ENCODE results near the gene GSN. TPM values are rescaled to one million over a fixed set of nuclear protein-coding genes. Genes with fewer than 3 reads are reported as not detected.

The GSN gene
- total and polyA plus RNA-seq, 9 of the 15 experiments (the other 6 are each of a cell fraction or from before 2014, with no cell fraction given), result 0.39 to 16.6 (median 8.2) TPM

- Histone ChIP-seq H3K4me3 (no peak overlapping the region), H4K20me1 (replicated peaks; ENCODE audit: control insufficient read depth, insufficient read depth, low read length) (no peaks in the 10 kb centered on the region), H3K27me3 (ENCODE audit: control insufficient read depth in 2 of 2, insufficient read depth in 2 of 2, low read length in 2 of 2) (no peaks in the 10 kb centered on the region), H3K27ac (ENCODE audit: extremely low read depth, low read depth, low read length) (peak overlapping the region; percentile 30; the same call in 1 of the 3 replicates), H3K36me3 (ENCODE audit: control insufficient read depth, insufficient read depth, low read length) (peaks cover 75% of the 10 kb centered on the region), H3K9ac (ENCODE audit: insufficient read depth in 1 of 2, low read depth in 2 of 2, low read length in 2 of 2) (no peak overlapping the region), H3K4me2 (ENCODE audit: insufficient read depth, low read length) (peak overlapping the region; percentile 4; the same call in 1 of the 2 replicates), H3K79me2 (ENCODE audit: control insufficient read depth, insufficient read depth, low read length) (no peaks in the 10 kb centered on the region), H2AFZ (ENCODE audit: low read depth, low read length) (0 out of 2 replicates have a peak overlapping the region, but pooled peaks have one; percentile 1), H3K4me1 (replicated peaks in 1 of 2; ENCODE audit: control insufficient read depth in 2 of 2, insufficient read depth in 2 of 2, low read length in 2 of 2) (peaks cover 0 to 10% of the 10 kb centered on the region in 2 experiments; a peak in 2 of 5 replicates), H3K9me1 (ENCODE audit: control insufficient read depth, insufficient read depth, low read length) (no peaks in the 10 kb centered on the region), H3K9me3 (replicated peaks; ENCODE audit: control insufficient read depth, insufficient read depth, low read depth, low read length) (no peaks in the 10 kb centered on the region)
- FAIRE-seq, result peak; percentile 76
- intact Hi-C loops (cut with micrococcal nuclease) (no loop called here), in situ Hi-C loops (cut with MboI) (no loop called here)
- ATAC-seq, result peak; percentile 83
- no TSS peak for BruUV-seq (replicated peaks)
- CTCF ChIA-PET (ENCODE audit: low intra/inter-chr PET ratio), result no interaction called here
- WGBS (ENCODE audit: insufficient coverage, low coverage, missing lambda C conversion rate), result 13% methylated on average over 2 of the region's 2 CpGs
- peak in 3 of 4 experiments; percentile 28 to 72 (median 41) for DNase-seq (ENCODE audit: extremely low read depth in 1 of 4, low spot score in 3 of 4)
- POLR2A ChIA-PET, result interaction anchor here (0.6 to 1.5 kb wide), 9 partner anchors 8 to 138 kb away, joined by 3 to 7 read pairs (median 3); no protein-coding TSS in a partner anchor
- TF ChIP-seq KDM1A (IDR thresholded peaks at IDR 0.05), result no peak; a peak in 1 of 4 replicates
- TF ChIP-seq MLLT1 (IDR thresholded peaks at IDR 0.05), result 0 out of 4 replicates have a peak, but pooled peaks of 1 of the 2 experiments have one; percentile 52
- no peak for TF ChIP-seq IRF1 (CRISPR knock-in tag; IDR thresholded peaks at IDR 0.05; ENCODE audit: borderline replicate concordance)
- TF ChIP-seq ZNF668 (CRISPR knock-in tag; IDR thresholded peaks at IDR 0.05), result no peak
- no peak for TF ChIP-seq GTF3C2 (IDR thresholded peaks at IDR 0.05; ENCODE audit: borderline replicate concordance, extremely low read depth, insufficient read length)
- TF ChIP-seq MNT (conservative IDR thresholded peaks at IDR 0.05), result peak; percentile 23 to 67; a peak in 2 of 4 replicates
- peak; percentile 56 for TF ChIP-seq SMARCA4 (IDR thresholded peaks at IDR 0.05)
- no peak for TF ChIP-seq U2AF2 (optimal IDR thresholded peaks at IDR 0.05; ENCODE audit: low read depth, low read length)
- peak; percentile 64; the same call in 1 of the 2 replicates for TF ChIP-seq ZBTB17 (CRISPR knock-in tag; IDR thresholded peaks at IDR 0.05)
- no peak for TF ChIP-seq ZNF23 (CRISPR knock-in tag; IDR thresholded peaks at IDR 0.05)
- TF ChIP-seq NCOR1 (IDR thresholded peaks at IDR 0.05), result peak; percentile 61
- TF ChIP-seq ESRRA (IDR thresholded peaks at IDR 0.05; ENCODE audit: borderline replicate concordance, low read depth), result peak; percentile 17; the same call in 1 of the 2 replicates
- no peak for TF ChIP-seq ZBTB9 (CRISPR knock-in tag; IDR thresholded peaks at IDR 0.05)
- TF ChIP-seq ZNF121 (CRISPR knock-in tag; conservative IDR thresholded peaks at IDR 0.05), result no peak
These were observed 83.1 kb downstream of the GSN start for GRCh38 chr9:121350993-121351561.

All from K562 (cell line).